ENCODE data around the gene ARHGAP12. TPM values are rescaled to one million over a fixed set of nuclear protein-coding genes. Genes with fewer than 3 reads are reported as not detected.

Gene ARHGAP12
- total RNA-seq, 1 experiment from 2014 or later, result 51.9 TPM

DNA sequence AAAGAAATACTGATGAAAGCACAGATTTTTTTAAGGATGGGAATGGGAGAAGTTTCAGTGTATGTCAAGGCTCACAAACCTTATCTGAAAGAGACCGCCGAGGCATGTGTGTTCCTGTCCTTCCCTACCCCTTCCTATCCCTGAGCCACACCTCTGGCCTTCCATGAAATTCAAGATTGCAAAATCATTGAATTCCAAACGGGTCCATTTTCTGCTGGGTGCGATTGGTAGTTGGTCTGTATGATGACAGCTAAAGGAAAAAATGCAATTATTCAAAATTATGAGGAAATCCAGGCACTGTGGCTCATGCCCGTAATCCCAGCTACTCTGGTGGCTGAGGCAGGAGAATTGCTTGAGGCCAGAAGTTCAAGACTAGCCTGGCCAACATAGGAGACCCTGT lies 170.1 kb downstream of the ARHGAP12 start:
- Histone ChIP-seq H3K27me3 (ENCODE audit: insufficient read depth, low read depth) (no peaks in the 10 kb centered on the region), H2AFZ (no peak overlapping the region), H3K4me3 (no peak overlapping the region), H3K27ac (no peak overlapping the region), H4K20me1 (ENCODE audit: insufficient read depth) (no peaks in the 10 kb centered on the region), H3K9me3 (ENCODE audit: insufficient read depth, low read depth) (no peaks in the 10 kb centered on the region), H3F3A (ENCODE audit: insufficient read depth, low read depth) (peaks cover 9% of the 10 kb centered on the region; the same call in 1 of the 2 replicates), H3K4me1 (replicated peaks; ENCODE audit: insufficient read depth) (peaks cover 13% of the 10 kb centered on the region; the same call in 1 of the 2 replicates), H3K9me2 (ENCODE audit: insufficient read depth) (no peaks in the 10 kb centered on the region), H3K4me2 (no peak overlapping the region), H3K36me3 (ENCODE audit: low read depth) (no peaks in the 10 kb centered on the region), H3K79me2 (ENCODE audit: low read depth) (no peaks in the 10 kb centered on the region)
- ChIA-PET CTCF (no interaction called here), POLR2A (ENCODE audit: unreplicated experiment) (no interaction called here)
- BruUV-seq (replicated peaks), result TSS peak; percentile 53
- TF ChIP-seq, protein P1, sequence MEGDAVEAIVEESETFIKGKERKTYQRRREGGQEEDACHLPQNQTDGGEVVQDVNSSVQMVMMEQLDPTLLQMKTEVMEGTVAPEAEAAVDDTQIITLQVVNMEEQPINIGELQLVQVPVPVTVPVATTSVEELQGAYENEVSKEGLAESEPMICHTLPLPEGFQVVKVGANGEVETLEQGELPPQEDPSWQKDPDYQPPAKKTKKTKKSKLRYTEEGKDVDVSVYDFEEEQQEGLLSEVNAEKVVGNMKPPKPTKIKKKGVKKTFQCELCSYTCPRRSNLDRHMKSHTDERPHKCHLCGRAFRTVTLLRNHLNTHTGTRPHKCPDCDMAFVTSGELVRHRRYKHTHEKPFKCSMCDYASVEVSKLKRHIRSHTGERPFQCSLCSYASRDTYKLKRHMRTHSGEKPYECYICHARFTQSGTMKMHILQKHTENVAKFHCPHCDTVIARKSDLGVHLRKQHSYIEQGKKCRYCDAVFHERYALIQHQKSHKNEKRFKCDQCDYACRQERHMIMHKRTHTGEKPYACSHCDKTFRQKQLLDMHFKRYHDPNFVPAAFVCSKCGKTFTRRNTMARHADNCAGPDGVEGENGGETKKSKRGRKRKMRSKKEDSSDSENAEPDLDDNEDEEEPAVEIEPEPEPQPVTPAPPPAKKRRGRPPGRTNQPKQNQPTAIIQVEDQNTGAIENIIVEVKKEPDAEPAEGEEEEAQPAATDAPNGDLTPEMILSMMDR (conservative IDR thresholded peaks at IDR 0.05), result no peak
- TF ChIP-seq EZH2 (IDR thresholded peaks at IDR 0.05; ENCODE audit: low read depth), result no peak
- no peak for DNase-seq
- intact Hi-C loops (cut with micrococcal nuclease; ENCODE audit: unreplicated experiment), result loop anchor here (10.0 kb wide), 1 partner anchor 154 kb away; no protein-coding TSS in a partner anchor

DNA sequence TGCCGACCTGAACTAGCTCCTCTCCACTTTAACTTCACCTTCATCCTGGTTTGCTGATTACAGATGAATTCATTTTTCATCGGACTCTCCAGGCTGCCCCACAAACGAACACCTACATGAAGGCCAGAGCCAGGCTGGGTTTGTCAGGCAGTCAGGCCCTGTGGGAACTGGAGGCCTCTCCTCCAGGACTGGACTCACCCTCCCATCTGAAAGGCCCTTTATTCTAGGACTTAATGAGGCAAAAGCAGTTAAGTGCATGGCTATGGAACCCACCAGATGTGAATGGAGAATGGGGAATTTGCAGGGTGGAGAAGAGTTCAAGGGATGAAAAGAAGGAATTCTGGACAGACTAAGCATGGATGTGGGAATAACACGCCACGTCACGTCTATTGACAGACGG lies 170.8 kb downstream of the ARHGAP12 start:
- ChIA-PET CTCF (no interaction called here), POLR2A (ENCODE audit: unreplicated experiment) (no interaction called here)
- Histone ChIP-seq H3K27ac (no peak overlapping the region), H3K4me3 (no peak overlapping the region), H3K79me2 (ENCODE audit: low read depth) (no peaks in the 10 kb centered on the region), H3K36me3 (ENCODE audit: low read depth) (no peaks in the 10 kb centered on the region), H3K4me2 (no peak overlapping the region), H3K27me3 (ENCODE audit: insufficient read depth, low read depth) (no peaks in the 10 kb centered on the region), H3K9me3 (ENCODE audit: insufficient read depth, low read depth) (no peaks in the 10 kb centered on the region), H3F3A (ENCODE audit: insufficient read depth, low read depth) (peaks cover 9% of the 10 kb centered on the region; the same call in 1 of the 2 replicates), H3K4me1 (replicated peaks; ENCODE audit: insufficient read depth) (peaks cover 13% of the 10 kb centered on the region; the same call in 1 of the 2 replicates), H2AFZ (no peak overlapping the region), H4K20me1 (ENCODE audit: insufficient read depth) (no peaks in the 10 kb centered on the region), H3K9me2 (ENCODE audit: insufficient read depth) (no peaks in the 10 kb centered on the region)
- DNase-seq, result no peak
- TF ChIP-seq, protein P1 (conservative IDR thresholded peaks at IDR 0.05), result no peak
- TF ChIP-seq EZH2 (IDR thresholded peaks at IDR 0.05; ENCODE audit: low read depth), result no peak
- no TSS peak for BruUV-seq (replicated peaks)
- intact Hi-C loops (cut with micrococcal nuclease; ENCODE audit: unreplicated experiment), result loop anchor here (10.0 kb wide), 1 partner anchor 153 kb away; no protein-coding TSS in a partner anchor

DNA sequence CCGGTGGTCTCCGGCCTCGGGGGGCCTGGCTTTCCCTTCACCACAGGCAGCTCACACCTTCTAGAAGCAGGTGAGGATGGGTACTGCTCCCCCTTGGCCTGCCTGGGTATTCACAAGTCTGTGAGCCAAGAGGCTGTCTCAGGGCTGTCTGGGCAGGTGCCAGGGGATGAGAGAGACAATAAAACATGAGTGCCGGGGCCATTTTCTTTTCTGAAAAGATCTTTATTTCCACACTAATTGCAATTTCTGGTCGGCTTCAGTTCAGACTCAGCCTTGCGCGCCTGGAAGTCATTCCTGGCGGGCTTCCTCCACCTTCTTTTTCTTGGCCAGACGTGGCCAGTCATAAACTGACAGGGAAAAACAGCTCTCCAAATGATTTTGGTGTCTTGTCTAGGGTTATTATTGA lies 171.2 kb downstream of the ARHGAP12 start:
- TF ChIP-seq, protein P1 (conservative IDR thresholded peaks at IDR 0.05), result no peak
- TF ChIP-seq EZH2 (IDR thresholded peaks at IDR 0.05; ENCODE audit: low read depth), result no peak
- ChIA-PET CTCF (no interaction called here), POLR2A (ENCODE audit: unreplicated experiment) (no interaction called here)
- peaks cover 9% of the 10 kb centered on the region; the same call in 1 of the 2 replicates for H3F3A ChIP-seq (ENCODE audit: insufficient read depth, low read depth)
- H4K20me1 ChIP-seq (ENCODE audit: insufficient read depth), result no peaks in the 10 kb centered on the region
- no TSS peak for BruUV-seq (replicated peaks)
- DNase-seq, result no peak
- H3K9me2 ChIP-seq (ENCODE audit: insufficient read depth), result no peaks in the 10 kb centered on the region
- H3K79me2 ChIP-seq (ENCODE audit: low read depth), result no peaks in the 10 kb centered on the region
- no peak overlapping the region for H3K4me2 ChIP-seq
- H3K27ac ChIP-seq, result no peak overlapping the region
- no peaks in the 10 kb centered on the region for H3K9me3 ChIP-seq (ENCODE audit: insufficient read depth, low read depth)
- intact Hi-C loops (cut with micrococcal nuclease; ENCODE audit: unreplicated experiment), result loop anchor here (10.0 kb wide), 1 partner anchor 153 kb away; no protein-coding TSS in a partner anchor
- H3K4me3 ChIP-seq, result no peak overlapping the region
- H2AFZ ChIP-seq, result no peak overlapping the region
- no peaks in the 10 kb centered on the region for H3K27me3 ChIP-seq (ENCODE audit: insufficient read depth, low read depth)
- no peaks in the 10 kb centered on the region for H3K36me3 ChIP-seq (ENCODE audit: low read depth)
- peaks cover 13% of the 10 kb centered on the region; the same call in 1 of the 2 replicates for H3K4me1 ChIP-seq (replicated peaks; ENCODE audit: insufficient read depth)
